Fibroblast of skin of right biceps (primary cell): ENCODE data around the gene SNED1.

ENCODE experiments used
- DNase-seq: peaks from one replicate; pipeline ENCODE4 v3.0.0-alpha.2; 2013

The SNED1 gene

GRCh38 chr2:240992572-240993291 lies 5.7 kb upstream of the SNED1 start:
- no peak for DNase-seq

GRCh38 chr2:240993446-240994170 lies 4.8 kb upstream of the SNED1 start:
- DNase-seq = no peak

DNA sequence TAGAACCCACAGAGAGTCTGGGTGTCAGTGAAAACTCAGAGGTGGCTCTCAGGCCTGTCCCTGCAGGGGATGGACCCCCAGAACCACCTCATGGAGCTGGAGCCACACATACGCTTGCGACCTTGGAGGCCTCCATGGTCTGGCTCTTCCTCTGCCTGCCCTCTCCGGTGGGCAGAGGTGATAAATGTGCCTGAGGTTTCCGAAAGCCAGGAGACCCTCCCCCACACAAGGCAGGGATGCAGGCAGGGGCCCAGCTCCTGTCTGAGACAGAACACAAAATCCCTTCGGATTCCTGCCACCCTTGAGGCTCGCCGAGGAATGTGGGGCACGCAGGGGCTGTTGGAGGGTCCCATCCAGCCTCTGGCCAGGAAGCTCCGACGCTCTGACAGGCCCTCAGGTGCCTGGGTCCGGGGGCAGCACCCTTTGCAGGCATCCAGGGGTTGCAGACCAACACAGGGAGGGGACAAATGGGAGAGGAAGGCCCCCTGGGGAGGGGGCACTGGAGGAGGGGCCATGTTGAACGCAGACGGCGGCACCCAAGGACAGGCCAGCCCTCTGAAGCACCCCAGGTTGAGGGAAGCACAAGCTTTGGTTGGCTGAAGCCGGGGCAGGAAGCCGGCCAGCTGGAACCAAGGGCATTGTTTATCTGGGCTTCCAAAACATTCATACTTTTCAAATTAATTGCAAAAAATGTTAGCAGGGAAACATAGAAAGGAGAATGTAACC lies 4.1 kb upstream of the SNED1 start:
- DNase-seq = no peak

- no peak for DNase-seq
Observed at GRCh38 chr2:240995041-240996021, 3.1 kb upstream of the SNED1 start.

- no peak for DNase-seq
Observed at GRCh38 chr2:240996161-240996833, 2.1 kb upstream of the SNED1 start.

DNA sequence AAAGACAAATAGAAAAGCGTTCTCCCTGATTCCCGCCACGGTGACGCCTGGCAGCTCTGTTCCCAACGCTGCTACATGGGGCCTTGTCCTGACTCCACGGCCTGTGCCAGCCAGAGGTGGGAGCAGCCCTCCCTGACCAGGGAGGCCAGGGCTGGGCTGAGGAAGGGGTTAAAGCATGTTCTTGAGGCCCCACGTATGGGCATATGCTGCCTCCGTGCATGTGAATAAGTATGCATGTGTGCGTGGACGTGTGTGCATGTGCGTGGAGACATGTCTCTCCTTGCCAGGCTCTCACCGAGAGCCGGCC lies 1.6 kb upstream of the SNED1 start:
- no peak for DNase-seq

DNA sequence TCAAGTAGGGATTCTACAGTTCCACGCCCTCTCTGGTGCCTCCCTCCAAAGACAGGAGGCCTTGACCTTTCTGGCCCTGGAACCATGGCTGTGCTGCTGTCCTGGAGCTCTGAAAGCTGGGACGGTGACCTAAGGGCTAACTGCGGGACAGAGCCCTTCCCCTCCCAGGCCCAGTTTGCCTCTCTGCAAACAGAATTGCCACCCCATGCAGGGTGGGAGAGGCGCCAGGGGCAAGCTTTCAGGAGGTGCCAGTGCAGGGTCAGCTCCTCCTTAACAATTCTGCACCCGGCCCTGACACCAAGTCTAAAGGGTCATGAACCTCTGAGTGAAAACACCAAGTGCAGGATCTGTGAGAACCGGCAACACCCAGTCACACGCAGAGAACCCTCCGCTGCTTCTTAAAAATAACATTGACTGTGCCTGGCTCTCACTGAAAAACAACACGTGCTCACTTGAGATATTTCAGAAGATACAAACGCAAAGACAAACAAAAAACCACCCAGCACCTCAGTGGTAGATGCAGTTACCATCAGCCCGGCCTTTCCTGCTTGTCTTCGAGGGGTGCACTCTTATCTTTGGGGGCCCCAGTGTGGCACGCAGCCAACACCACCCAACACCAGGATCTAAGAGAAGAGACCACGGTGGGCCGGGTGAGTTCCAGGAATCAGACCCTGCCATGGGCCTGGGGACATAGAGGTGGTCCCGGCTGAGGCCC lies 1.1 kb upstream of the SNED1 start:
- no peak for DNase-seq

DNA sequence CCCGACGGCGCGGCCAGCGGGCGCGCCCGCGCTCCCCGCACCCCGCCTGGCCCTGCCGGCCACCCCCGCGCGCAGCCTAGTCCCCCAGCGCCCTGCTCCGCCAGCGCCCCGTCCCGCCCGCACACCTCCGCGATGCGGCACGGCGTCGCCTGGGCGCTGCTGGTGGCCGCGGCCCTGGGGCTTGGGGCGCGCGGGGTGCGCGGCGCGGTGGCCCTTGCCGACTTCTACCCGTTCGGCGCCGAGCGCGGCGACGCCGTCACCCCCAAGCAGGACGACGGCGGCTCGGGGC lies 232 bp downstream of the SNED1 start:
- DNase-seq = no peak

- DNase-seq = no peak
Observed at GRCh38 chr2:240998995-240999791, 775 bp downstream of the SNED1 start.

DNA sequence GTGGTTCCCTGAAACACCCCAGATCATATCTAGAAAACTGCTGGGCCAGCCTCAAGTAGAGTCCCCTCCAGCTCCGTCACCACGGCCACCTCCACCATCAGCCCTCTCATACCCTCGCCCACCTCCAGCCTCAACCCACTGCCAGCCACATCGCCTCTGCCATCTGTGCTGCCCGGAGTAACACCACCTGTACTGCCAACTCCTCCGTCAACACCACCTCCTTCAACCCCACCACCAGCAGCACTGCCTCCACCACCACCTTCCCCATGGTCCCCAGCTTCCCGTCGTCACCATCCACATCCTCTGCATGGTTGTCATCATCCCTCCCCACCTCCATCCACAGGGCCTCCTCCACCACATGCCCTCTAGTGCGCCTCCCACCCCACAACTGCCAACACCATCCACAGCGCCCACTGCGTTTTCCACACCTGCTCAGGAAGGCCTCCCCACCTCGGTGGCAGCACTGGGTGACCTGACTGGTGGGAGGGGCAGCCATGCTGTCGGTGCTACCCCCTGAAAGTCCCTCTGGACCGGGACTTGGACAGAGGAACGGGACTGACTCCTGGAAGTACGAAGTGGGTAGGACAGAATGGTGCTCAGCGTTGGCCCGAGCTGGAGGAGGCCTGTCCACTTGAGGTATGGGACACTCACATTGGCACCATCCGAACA lies 1.6 kb downstream of the SNED1 start:
- no peak for DNase-seq

- DNase-seq = no peak
Observed at GRCh38 chr2:241000831-241001321, 2.5 kb downstream of the SNED1 start.

DNA sequence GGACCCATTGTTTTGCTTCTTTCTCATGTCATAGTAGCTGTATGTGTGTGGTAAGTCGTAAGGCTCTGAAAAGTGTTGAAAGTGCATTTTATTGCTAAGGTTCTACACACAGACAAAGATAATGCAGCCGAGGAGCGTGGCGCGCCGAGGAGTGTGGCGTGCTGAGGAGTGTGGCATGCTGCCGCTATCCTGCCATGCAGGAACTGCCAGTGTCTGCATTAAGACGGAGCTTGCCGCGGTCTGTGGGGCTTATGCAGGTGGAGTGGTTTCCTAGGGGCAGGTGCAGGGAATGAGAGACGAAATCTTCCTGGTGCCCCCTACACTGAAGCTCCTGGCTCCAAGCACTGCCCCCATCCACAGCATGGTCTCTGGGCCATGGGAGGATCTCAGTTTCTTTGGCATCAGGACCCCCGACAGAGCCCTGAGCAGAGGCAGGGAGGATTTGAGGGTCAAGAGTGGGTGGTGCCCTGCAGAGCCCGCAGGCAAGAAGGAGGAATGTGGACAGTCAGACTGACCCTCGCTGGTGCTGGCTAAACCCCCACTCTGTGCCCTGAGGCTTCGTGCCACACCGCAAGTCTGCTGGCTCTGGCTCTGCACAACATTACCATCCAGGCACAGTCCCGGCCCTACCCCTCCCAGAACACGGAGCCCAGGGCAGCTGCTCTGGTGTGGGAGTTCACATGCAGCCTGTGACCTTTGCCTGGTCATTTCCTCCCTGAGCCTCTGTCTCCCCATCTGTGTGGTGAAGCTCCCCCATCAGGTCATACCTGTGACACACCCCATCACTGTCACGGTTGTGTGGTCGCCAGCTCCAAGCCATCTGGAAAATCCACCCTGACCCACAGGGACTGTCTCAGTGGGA lies 3.2 kb downstream of the SNED1 start:
- DNase-seq = no peak

- DNase-seq = no peak
Observed at GRCh38 chr2:241002275-241003046, 4.0 kb downstream of the SNED1 start.

DNA sequence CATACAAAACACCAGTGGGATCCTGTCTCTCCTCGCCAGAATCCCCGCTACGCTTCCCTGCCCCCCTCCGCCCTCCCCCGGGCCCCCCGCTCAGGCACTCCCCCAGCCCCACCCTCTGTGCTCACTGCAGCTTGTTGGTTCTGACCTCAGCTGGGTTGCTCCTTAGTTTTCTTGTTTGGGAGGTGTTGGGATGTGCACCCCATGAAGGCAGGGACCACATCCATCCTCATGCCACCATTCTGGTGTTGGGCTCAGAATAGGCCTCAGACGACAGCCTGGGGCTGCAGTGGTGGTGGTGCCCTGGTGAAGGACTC lies 4.6 kb downstream of the SNED1 start:
- DNase-seq = no peak

DNA sequence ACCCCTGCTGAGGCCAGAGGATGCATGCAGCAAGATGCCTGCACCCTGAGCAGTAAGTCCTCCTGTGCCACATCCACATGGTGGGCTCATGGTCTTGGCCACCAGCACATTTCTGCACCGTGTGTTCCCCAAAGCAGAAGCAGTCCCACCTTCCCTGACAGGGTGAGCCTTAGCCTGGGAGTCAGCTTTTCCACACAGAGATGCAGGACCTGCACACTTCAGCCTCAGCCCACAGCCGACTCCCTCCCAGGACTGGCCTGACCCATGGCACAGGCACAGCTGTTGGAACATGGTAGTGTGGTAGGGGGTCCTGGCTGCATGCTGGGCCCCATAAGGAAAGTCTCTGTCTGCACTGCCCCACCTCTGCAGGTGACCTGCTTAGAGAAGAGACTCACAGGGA lies 5.0 kb downstream of the SNED1 start:
- DNase-seq = no peak

GRCh38 chr2:241003830-241004564 lies 5.6 kb downstream of the SNED1 start:
- no peak for DNase-seq

DNA sequence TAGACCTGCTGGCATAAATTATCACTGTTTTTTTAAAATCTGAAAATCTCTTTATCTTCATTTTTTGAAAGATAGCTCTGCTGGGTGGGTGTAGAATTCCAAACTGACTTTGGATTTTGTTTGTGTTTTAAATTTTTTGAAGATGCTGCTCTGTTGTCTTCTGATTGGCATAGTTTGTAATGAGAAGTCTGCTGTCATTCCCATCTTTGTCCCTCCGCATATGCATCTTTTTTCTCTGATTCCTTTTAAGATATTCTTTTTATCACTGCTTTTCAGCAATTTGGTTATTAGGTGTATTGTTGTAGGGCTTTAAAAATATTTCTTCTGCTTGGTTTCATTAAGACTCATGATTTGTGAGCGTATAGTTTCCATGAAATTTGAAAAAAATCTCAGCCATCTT lies 7.2 kb downstream of the SNED1 start:
- no peak for DNase-seq

DNA sequence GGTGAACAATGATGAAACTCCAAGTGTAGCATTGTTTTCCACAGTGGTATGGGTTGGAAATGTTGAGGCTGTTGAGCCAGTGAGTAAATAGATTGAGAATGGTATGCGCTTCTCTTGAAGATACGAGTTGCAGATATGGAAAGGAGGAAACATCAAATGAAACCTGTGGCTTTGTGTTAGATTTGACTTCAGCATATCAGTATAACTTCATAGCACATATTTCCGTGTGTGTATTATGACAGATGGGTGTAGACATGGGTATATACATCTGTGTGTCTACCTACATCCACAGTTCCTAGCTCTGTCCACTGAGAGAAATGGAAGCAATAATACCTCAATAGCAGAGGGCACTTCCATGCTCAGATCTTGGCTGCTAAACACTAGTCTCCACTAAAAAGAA lies 8.0 kb downstream of the SNED1 start:
- DNase-seq = no peak
